ENCODE measurements around the gene LASP1. TPM values are rescaled to one million over a fixed set of nuclear protein-coding genes. Genes with fewer than 3 reads are reported as not detected.
A peak's percentile ranks its signal among the peaks of the same experiment; 100 is the strongest.

Gene LASP1
- total and polyA plus RNA-seq, 7 donors = 8.6 to 20.1 (median 14.6) TPM

DNA sequence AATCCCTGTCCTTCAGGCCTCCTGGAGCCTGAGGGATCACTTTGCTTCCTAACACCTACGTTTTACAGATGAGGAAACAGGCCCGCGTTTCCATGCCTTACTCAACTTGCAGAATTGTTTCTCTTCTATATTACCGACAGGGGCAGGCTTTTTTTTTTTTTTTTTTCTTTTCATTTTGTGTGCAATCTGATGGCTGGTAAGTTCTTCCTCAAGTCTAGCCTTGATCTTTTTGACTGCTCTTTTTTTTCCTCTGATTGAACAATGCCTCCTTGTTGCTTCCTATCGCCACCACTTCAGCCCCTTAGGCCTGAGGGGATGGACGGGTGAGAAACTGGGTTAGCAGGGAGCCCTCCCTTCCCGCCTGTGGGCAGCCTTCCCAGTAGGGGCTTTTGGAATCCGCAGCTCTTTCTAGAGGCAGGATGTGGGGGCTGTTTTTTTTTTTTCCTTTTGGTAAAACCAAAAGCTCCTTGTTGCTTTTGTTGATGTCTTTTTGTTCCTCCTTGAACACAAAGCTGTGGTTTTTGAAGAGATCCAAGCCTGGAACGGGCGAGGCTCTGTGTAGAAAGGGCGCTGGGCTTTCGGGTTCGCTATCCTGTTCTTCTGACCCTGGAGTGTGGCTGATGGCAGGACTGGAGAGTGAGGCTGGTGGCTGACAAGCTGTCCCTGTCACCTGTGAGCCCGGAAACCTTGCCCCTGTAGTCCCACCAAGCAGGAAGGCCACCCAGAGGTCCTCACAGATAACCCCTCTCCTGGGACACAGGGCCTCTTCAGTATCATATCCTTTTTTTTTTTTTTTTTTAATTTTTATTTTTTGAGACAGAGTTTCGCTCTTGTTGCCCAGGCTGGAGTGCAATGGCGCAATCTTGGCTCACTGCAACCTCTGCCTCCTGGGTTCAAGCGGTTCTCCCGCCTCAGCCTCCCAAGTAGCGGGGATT is 14.0 kb downstream of the LASP1 start:
- no peak for DNase-seq
- WGBS, 3 donors = 55 to 58% (median 57%) methylated on average over 19 of the region's 19 CpGs
- Histone ChIP-seq H3K27ac (peak overlapping the region; percentile 0), H3K27me3 (ENCODE audit: insufficient read depth in 3 of 3, low read length in 2 of 3) (no peaks in the 10 kb centered on the region), H3K9me3 (no peaks in the 10 kb centered on the region), H3K4me3 (no peak overlapping the region), H3K4me1 (peaks cover 43% of the 10 kb centered on the region), H3K36me3 (ENCODE audit: insufficient read depth in 1 of 2, low read depth in 1 of 2) (peaks cover 0 to 24% of the 10 kb centered on the region in 2 donors)
- TF ChIP-seq, protein P1, sequence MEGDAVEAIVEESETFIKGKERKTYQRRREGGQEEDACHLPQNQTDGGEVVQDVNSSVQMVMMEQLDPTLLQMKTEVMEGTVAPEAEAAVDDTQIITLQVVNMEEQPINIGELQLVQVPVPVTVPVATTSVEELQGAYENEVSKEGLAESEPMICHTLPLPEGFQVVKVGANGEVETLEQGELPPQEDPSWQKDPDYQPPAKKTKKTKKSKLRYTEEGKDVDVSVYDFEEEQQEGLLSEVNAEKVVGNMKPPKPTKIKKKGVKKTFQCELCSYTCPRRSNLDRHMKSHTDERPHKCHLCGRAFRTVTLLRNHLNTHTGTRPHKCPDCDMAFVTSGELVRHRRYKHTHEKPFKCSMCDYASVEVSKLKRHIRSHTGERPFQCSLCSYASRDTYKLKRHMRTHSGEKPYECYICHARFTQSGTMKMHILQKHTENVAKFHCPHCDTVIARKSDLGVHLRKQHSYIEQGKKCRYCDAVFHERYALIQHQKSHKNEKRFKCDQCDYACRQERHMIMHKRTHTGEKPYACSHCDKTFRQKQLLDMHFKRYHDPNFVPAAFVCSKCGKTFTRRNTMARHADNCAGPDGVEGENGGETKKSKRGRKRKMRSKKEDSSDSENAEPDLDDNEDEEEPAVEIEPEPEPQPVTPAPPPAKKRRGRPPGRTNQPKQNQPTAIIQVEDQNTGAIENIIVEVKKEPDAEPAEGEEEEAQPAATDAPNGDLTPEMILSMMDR (IDR thresholded peaks at IDR 0.05) = no peak
- intact Hi-C loops (cut with DNase I) = no loop called here
- no peak for ATAC-seq

DNA sequence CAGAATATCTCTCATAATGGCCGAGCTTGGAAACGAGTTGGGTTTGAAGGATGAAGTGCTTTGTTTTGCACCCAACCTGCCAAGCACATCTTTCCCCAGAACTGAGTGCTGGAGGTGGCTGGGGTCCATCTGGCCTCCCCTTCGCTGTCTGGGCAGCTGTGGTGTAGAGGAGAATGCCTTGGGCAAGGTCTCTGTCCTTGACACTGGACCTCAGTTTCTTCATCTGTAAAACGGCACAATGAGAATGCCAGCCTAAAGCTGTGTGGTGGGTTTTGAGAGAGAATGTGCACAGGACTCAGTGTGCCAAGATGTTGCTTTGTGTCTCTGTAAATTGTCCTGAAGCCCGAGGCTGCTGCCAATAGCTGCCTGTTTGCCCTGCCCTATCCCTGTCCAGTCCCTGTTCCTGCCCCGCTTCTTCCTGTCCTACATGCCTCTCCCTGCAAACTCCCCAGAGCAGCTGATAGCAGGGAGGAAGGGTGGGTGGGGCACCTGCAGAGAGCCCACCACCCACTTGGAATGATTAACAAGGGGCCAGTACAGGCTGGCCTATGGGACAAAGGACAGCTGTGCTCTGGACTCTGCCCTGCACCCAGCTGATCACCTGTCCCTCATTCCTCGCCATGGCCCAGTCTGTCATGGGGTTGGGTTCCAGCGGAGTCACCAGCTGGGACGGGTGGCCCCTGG is 15.3 kb downstream of the LASP1 start:
- no peaks in the 10 kb centered on the region for H3K9me3 ChIP-seq
- H3K36me3 ChIP-seq (ENCODE audit: insufficient read depth in 1 of 2, low read depth in 1 of 2) = peaks cover 0 to 31% of the 10 kb centered on the region in 2 donors
- WGBS, 3 donors = 53 to 73% (median 56%) methylated on average over 9 of the region's 9 CpGs
- no peak overlapping the region for H3K27ac ChIP-seq
- no peaks in the 10 kb centered on the region for H3K27me3 ChIP-seq (ENCODE audit: insufficient read depth in 3 of 3, low read length in 2 of 3)
- TF ChIP-seq, protein P1 (IDR thresholded peaks at IDR 0.05) = no peak
- no peak overlapping the region for H3K4me3 ChIP-seq
- H3K4me1 ChIP-seq = peaks cover 32% of the 10 kb centered on the region
- DNase-seq (no peak), ATAC-seq (no peak)
- intact Hi-C loops (cut with DNase I) = no loop called here

DNA sequence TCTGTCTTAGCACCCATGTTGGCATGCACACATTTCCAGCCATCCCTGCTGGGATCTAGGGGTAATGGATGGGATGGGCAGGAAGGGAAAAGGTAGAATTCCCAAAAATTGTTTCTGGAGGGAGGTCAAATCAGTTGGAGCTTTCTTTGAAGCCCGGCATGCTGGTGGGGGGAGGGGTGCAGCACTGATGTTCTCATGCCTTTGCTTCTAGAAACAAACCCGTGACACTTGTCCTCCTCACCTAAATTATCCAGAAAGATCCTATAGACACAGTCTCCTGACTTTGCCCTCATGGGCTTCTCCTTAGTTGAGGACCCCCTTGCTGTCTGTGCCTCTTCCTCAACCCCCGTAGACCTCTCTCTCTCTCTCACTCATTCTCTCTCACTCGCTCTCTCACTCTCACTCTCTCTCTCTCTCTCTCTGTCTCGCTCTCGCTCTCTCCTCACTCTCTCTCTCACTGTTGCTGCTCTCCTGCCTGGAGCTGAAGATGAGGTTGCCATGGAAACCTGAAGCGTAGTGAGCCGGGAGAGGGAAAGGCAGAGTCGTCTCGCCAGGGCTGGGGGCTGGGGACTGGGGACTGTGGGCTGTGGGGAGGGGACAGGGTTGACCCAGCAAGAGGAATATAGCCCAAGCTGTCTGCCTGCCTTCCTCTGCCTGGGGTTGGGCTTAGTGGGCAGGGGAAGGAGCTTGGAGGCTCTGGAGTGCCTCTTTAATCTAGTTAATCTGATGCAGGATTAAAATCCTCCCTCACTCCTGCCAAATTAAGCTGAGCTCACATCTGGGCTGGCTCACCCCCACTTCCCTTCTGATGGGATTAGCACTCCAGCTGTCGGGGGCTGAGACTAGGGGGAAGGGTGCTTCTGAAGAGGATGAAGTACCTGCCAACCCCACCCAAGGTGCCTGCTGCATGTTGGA is 16.1 kb downstream of the LASP1 start:
- TF ChIP-seq, protein P1 (IDR thresholded peaks at IDR 0.05) = no peak
- no peaks in the 10 kb centered on the region for H3K27me3 ChIP-seq (ENCODE audit: insufficient read depth in 3 of 3, low read length in 2 of 3)
- H3K36me3 ChIP-seq (ENCODE audit: insufficient read depth in 1 of 2, low read depth in 1 of 2) = peaks cover 0 to 35% of the 10 kb centered on the region in 2 donors
- no peaks in the 10 kb centered on the region for H3K9me3 ChIP-seq
- intact Hi-C loops (cut with DNase I) = no loop called here
- peaks cover 25% of the 10 kb centered on the region for H3K4me1 ChIP-seq
- DNase-seq = no peak
- WGBS, 3 donors = 57 to 60% (median 59%) methylated on average over 11 of the region's 11 CpGs
- ATAC-seq = no peak
- no peak overlapping the region for H3K27ac ChIP-seq
- H3K4me3 ChIP-seq = no peak overlapping the region

DNA sequence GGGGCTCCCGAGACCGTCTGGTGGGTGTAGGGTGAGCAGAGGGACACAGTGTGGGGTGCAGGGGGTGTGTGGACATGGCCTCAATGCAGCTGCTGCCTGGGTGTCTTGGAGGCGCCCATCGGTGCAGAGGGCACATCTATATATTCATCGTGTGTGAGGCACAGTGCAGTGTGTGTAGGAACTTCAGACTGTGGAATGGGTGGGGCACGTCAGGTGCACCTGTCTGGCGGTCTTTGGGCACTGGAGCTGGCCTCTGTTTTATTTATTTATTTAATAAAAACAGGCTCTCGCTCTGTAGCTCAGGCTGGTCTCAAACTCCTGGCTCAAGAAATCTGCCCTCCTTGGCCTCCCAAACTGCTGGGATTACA is 16.8 kb downstream of the LASP1 start:
- H3K36me3 ChIP-seq (ENCODE audit: insufficient read depth in 1 of 2, low read depth in 1 of 2) = peaks cover 0 to 39% of the 10 kb centered on the region in 2 donors
- H3K27ac ChIP-seq = no peak overlapping the region
- H3K4me1 ChIP-seq = peaks cover 19% of the 10 kb centered on the region
- TF ChIP-seq, protein P1 (IDR thresholded peaks at IDR 0.05) = no peak
- DNase-seq (no peak), ATAC-seq (no peak)
- no peaks in the 10 kb centered on the region for H3K9me3 ChIP-seq
- intact Hi-C loops (cut with DNase I) = no loop called here
- no peaks in the 10 kb centered on the region for H3K27me3 ChIP-seq (ENCODE audit: insufficient read depth in 3 of 3, low read length in 2 of 3)
- WGBS, 3 donors = 65 to 72% (median 69%) methylated on average over 8 of the region's 8 CpGs
- H3K4me3 ChIP-seq = no peak overlapping the region
